Common myeloid progenitor, CD34-positive (primary cell): Measurements from ENCODE around the gene LTA.

Source experiments
- CTCF ChIA-PET: fragments of 350-600 bp; sonication (Branson Sonifier 250); formaldehyde crosslinking; loops from one replicate; lab custom pipeline; 2021; ENCODE audit warnings: antibody characterized with exemption; lab: Charles Lee
- POLR2A ChIA-PET: fragments of 350-600 bp; sonication (Branson Sonifier 250); formaldehyde crosslinking; loops from one replicate; lab custom pipeline; 2021; ENCODE audit warnings: antibody characterized with exemption; lab: Charles Lee
- DNase-seq, 3 donors: peaks; one replicate each; pipeline versions ENCODE4 v3.0.0 to v3.0.0-alpha.2; 2013
- H3K27ac ChIP-seq, 2 experiments: 1 replicate in 1 of 2; 2 replicates in 1 of 2; pipeline ENCODE4 v1.7.0; 2013; ENCODE audit warnings: inconsistent platforms in 2 of 2, low read length in 2 of 2, mild to moderate bottlenecking in 2 of 2, low read depth in 1 of 2, moderate library complexity in 1 of 2; ENCODE audit not compliant: severe bottlenecking in 2 of 2, insufficient read depth in 1 of 2, poor library complexity in 1 of 2
- H3K27me3 ChIP-seq, 5 experiments: replicated peaks in 2 of 5; 1 replicate in 3 of 5; 2 replicates in 2 of 5; pipeline versions ENCODE4 v1.6.1 to v1.7.0; 2013; ENCODE audit warnings: low read length in 4 of 5, mild to moderate bottlenecking in 2 of 5, moderate library complexity in 2 of 5, inconsistent platforms in 1 of 5; ENCODE audit not compliant: insufficient read depth in 5 of 5, control insufficient read depth in 4 of 5
- H3K36me3 ChIP-seq, 4 experiments: 1 replicate in 2 of 4; 2 replicates in 2 of 4; pipeline versions ENCODE4 v1.6.1 to v1.7.0; 2013; ENCODE audit warnings: low read length in 3 of 4, control low read depth in 1 of 4, mild to moderate bottlenecking in 1 of 4; ENCODE audit not compliant: control insufficient read depth in 4 of 4, insufficient read depth in 4 of 4
- H3K4me1 ChIP-seq, 4 experiments: 1 replicate in 3 of 4; 2 replicates in 1 of 4; pipeline versions ENCODE4 v1.6.1 to v1.7.1; 2013; ENCODE audit warnings: low read length in 3 of 4, mild to moderate bottlenecking in 3 of 4, control low read depth in 1 of 4, inconsistent platforms in 1 of 4, moderate library complexity in 1 of 4; ENCODE audit not compliant: control insufficient read depth in 4 of 4, insufficient read depth in 4 of 4; ENCODE audit errors: control extremely low read depth in 1 of 4
- H3K4me3 ChIP-seq, 7 experiments: 1 replicate in 4 of 7; 2 replicates in 3 of 7; pipeline versions ENCODE4 v1.5.1 to v1.7.0; 2013; ENCODE audit warnings: mild to moderate bottlenecking in 7 of 7, low read length in 6 of 7, moderate library complexity in 6 of 7, inconsistent platforms in 2 of 7, low read depth in 2 of 7, control low read depth in 1 of 7; ENCODE audit not compliant: insufficient read depth in 4 of 7, control insufficient read depth in 1 of 7; ENCODE audit errors: extremely low read depth in 1 of 7
- H3K9me3 ChIP-seq, 5 experiments: 1 replicate in 4 of 5; 2 replicates in 1 of 5; pipeline versions ENCODE4 v1.6.1 to v1.7.1; 2013; ENCODE audit warnings: low read length in 4 of 5, mild to moderate bottlenecking in 2 of 5, inconsistent platforms in 1 of 5, low read depth in 1 of 5, moderate library complexity in 1 of 5; ENCODE audit not compliant: control insufficient read depth in 4 of 5, insufficient read depth in 2 of 5; ENCODE audit errors: control extremely low read depth in 1 of 5
- WGBS: methylation state at CpG from one replicate; pipeline ENCODE4 v1.1.5; 2013; ENCODE audit not compliant: insufficient coverage; 5-methylcytosine and 5-hydroxymethylcytosine counted together

Gene LTA

GRCh38 chr6:31530659-31531058 is 41.4 kb upstream of the LTA start:
- no peak for DNase-seq
- CTCF ChIA-PET, result interaction anchor here (1.0 to 1.2 kb wide), 2 partner anchors 37 to 47 kb away, joined by 3 read pairs; no protein-coding TSS in a partner anchor
- Histone ChIP-seq H3K4me1 (peaks cover 0 to 4% (median 0%) of the 10 kb centered on the region in 4 experiments), H3K4me3 (no peak overlapping the region), H3K27me3 (no peaks in the 10 kb centered on the region), H3K27ac (no peak overlapping the region), H3K36me3 (peaks cover 28 to 63% (median 48%) of the 10 kb centered on the region in 4 experiments), H3K9me3 (no peaks in the 10 kb centered on the region)
- WGBS, result 96% methylated on average over 4 of the region's 6 CpGs
- POLR2A ChIA-PET, result no interaction called here

GRCh38 chr6:31531162-31531561 is 40.9 kb upstream of the LTA start:
- H3K4me1 ChIP-seq, result no peaks in the 10 kb centered on the region
- H3K4me3 ChIP-seq, result no peak overlapping the region
- no peaks in the 10 kb centered on the region for H3K9me3 ChIP-seq
- no peaks in the 10 kb centered on the region for H3K27me3 ChIP-seq
- WGBS, result 100% methylated on average over 1 of the region's 7 CpGs
- no peak overlapping the region for H3K27ac ChIP-seq
- no peak for DNase-seq
- CTCF ChIA-PET, result interaction anchor here (1.0 to 2.1 kb wide), 3 partner anchors 10 to 47 kb away, joined by 3 to 7 read pairs (median 3); partner anchors contain the start of gene DDX39B
- peaks cover 28 to 68% (median 53%) of the 10 kb centered on the region in 4 experiments for H3K36me3 ChIP-seq
- POLR2A ChIA-PET, result interaction anchor here (0.8 to 0.9 kb wide), 2 partner anchors 10 to 63 kb away, joined by 3 to 4 read pairs; no protein-coding TSS in a partner anchor

GRCh38 chr6:31531771-31532643 is 40.1 kb upstream of the LTA start:
- Histone ChIP-seq H3K36me3 (peaks cover 32 to 75% (median 59%) of the 10 kb centered on the region in 4 experiments), H3K4me3 (no peak overlapping the region), H3K9me3 (no peaks in the 10 kb centered on the region), H3K27ac (no peak overlapping the region), H3K4me1 (no peaks in the 10 kb centered on the region), H3K27me3 (no peaks in the 10 kb centered on the region)
- 85% methylated on average over 7 of the region's 9 CpGs for WGBS
- DNase-seq, result no peak
- CTCF ChIA-PET, result interaction anchor here (0.7 to 2.1 kb wide), 4 partner anchors 9 to 46 kb away, joined by 3 to 7 read pairs (median 3); partner anchors contain the start of gene DDX39B
- POLR2A ChIA-PET, result interaction anchor here (0.8 to 0.9 kb wide), 2 partner anchors 9 to 64 kb away, joined by 3 to 4 read pairs; no protein-coding TSS in a partner anchor

GRCh38 chr6:31532644-31533454 is 39.2 kb upstream of the LTA start:
- 90% methylated on average over 2 of the region's 9 CpGs for WGBS
- POLR2A ChIA-PET, result no interaction called here
- H3K9me3 ChIP-seq, result no peaks in the 10 kb centered on the region

GRCh38 chr6:31533455-31533841 is 38.6 kb upstream of the LTA start:
- Histone ChIP-seq H3K36me3 (peaks cover 35 to 89% (median 70%) of the 10 kb centered on the region in 4 experiments), H3K4me3 (no peak overlapping the region), H3K9me3 (no peaks in the 10 kb centered on the region), H3K27ac (peak overlapping the region in 1 of 2 experiments; percentile 43), H3K4me1 (peaks cover 0 to 2% (median 0%) of the 10 kb centered on the region in 4 experiments), H3K27me3 (no peaks in the 10 kb centered on the region)
- ChIA-PET CTCF (no interaction called here), POLR2A (no interaction called here)
- no peak for DNase-seq
- WGBS, result 100% methylated on average over 1 of the region's 1 CpG

More at GRCh38 chr6:31532644-31533454, 39.2 kb upstream of the LTA start:
- CTCF ChIA-PET, result interaction anchor here (2.1 kb wide), 1 partner anchor 8 kb away, joined by 7 read pairs; the partner anchor contains the start of gene DDX39B
- H3K4me1 ChIP-seq, result no peaks in the 10 kb centered on the region
- H3K27me3 ChIP-seq, result no peaks in the 10 kb centered on the region
- no peak for DNase-seq
- no peak overlapping the region for H3K27ac ChIP-seq
- no peak overlapping the region for H3K4me3 ChIP-seq
- peaks cover 32 to 83% (median 64%) of the 10 kb centered on the region in 4 experiments for H3K36me3 ChIP-seq

GRCh38 chr6:31534011-31534410 is 38.1 kb upstream of the LTA start:
- Histone ChIP-seq H3K27ac (peak overlapping the region; percentile 3 to 43), H3K9me3 (no peaks in the 10 kb centered on the region), H3K4me3 (no peak overlapping the region), H3K4me1 (peaks cover 0 to 8% (median 4%) of the 10 kb centered on the region in 4 experiments), H3K27me3 (no peaks in the 10 kb centered on the region), H3K36me3 (peaks cover 41 to 94% (median 76%) of the 10 kb centered on the region in 4 experiments)
- CTCF ChIA-PET, result no interaction called here
- DNase-seq, result no peak
- POLR2A ChIA-PET, result no interaction called here
- 88% methylated on average over 5 of the region's 6 CpGs for WGBS
